Measurements from ENCODE around the gene CRACR2B.

Gene CRACR2B

GRCh38 chr11:858053-858761 is 30.5 kb downstream of the CRACR2B start:
- peaks cover 6% of the 10 kb centered on the region for H3K4me1 Mint-ChIP-seq
- ATAC-seq, result no peak
- H3K27me3 Mint-ChIP-seq, result peaks cover 72% of the 10 kb centered on the region
- H3K9me3 Mint-ChIP-seq, result no peaks in the 10 kb centered on the region
- no peak overlapping the region for H3K4me3 Mint-ChIP-seq
- H3K36me3 Mint-ChIP-seq, result no peaks in the 10 kb centered on the region
- no peak overlapping the region for H3K27ac Mint-ChIP-seq

DNA sequence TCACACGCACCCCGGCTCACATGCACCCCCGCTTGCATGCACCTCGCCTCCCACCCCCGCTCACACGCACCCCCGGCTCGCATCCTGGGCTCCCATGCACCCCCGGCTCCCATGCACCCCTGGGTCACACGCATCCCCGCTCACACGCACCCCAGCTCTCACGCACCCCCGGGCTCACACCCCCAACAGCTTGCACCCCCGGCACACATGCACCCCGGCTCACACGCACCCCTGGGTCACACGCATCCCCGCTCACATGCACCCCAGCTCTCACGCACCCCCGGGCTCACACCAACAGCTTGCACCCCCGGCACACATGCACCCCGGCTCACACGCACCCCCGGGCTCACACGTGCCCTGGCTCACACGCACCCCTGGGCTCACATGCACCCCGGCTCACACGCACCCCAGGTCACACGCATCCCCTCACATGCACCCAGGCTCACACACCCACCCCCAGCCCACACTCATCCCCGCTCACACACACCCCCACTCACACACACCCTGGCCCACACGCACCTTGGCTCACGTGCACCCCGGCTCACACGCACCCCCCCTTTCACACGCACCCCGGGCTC is 31.1 kb downstream of the CRACR2B start:
- Mint-ChIP-seq H3K36me3 (no peaks in the 10 kb centered on the region), H3K9me3 (no peaks in the 10 kb centered on the region), H3K4me1 (peaks cover 6% of the 10 kb centered on the region), H3K27ac (no peak overlapping the region), H3K4me3 (no peak overlapping the region), H3K27me3 (peaks cover 66% of the 10 kb centered on the region)
- peak; percentile 25 for ATAC-seq

DNA sequence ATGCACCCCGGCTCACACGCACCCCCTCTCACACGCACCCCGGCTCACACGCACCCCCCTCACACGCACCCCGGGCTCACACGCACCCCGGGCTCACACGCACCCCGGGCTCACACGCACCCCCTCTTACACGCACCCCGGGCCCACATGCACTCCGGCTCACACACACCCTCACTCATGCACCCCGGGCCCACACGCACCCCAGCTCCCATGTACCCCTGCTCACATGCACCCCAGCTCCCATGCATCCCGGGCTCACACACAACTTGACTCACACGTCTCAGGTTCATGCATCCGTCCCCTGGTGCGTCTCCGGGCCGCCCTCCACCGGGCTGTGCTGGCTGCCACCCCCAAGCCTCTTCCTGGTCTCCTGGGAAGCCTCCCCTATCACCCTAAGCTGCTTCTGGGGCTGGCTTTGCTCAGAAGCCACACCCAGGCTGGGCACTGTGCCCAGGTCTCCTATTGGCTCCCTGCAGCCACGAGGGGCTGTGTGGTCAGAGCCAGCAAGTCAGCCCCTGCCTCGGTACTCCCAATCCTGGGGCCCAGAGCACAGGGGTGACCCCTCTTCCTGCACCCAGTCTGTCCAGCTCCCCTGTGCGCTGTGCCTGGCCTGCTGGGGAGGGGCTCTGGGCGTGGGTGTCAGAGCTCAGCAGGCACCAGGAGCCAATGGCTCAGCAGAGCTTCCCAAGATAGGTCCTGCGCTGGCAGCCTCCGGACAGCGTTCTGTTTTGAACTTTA is 31.8 kb downstream of the CRACR2B start:
- Mint-ChIP-seq H3K4me1 (peaks cover 6% of the 10 kb centered on the region), H3K4me3 (no peak overlapping the region), H3K27me3 (peaks cover 59% of the 10 kb centered on the region), H3K27ac (no peak overlapping the region), H3K9me3 (no peaks in the 10 kb centered on the region), H3K36me3 (no peaks in the 10 kb centered on the region)
- ATAC-seq, result no peak

DNA sequence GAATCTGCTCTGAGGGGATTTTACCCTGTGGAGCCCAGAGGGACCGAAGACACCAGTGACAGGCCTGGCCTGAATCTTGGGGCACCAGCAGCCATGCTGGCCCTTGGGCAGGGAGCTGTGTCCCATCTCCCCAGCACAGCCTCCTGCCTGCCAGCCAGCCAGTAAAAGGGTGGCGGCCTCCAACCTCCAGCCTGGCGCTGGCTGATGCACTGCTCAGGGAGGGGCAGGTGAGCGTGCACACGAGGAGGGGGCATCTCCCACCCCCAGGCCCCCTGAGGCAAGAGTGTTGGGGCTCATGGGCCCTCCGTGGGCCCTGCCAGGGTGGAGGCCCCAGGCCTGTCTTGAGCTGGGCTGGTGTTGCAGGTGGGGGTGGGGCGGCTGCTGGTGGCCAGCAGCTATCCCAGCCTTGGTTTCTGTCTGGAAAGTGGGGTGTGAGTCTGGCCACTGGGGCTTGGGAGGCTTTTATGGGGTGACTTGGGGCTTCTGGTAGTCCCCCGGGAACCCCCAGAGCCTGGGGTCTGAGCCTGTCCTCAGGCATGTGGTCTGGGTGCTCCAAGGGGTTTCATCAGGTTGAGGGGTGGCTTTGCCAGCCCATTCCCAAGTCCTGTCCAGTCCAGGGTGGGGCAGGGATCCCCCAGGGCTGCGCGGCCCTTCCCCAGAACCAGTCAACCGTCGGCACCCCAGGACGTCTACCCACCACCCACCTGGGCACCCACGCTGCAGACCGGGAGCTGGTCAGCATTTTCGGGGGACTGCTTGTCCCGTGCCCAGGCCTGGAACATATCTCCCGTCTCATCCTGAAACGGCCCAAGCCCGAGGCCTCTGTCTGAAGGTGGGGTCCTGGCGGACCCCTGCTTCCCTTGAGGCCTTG is 32.8 kb downstream of the CRACR2B start:
- ATAC-seq, result no peak
- Mint-ChIP-seq H3K27ac (no peak overlapping the region), H3K27me3 (peaks cover 57% of the 10 kb centered on the region), H3K9me3 (no peaks in the 10 kb centered on the region), H3K36me3 (no peaks in the 10 kb centered on the region), H3K4me1 (peaks cover 6% of the 10 kb centered on the region), H3K4me3 (no peak overlapping the region)

DNA sequence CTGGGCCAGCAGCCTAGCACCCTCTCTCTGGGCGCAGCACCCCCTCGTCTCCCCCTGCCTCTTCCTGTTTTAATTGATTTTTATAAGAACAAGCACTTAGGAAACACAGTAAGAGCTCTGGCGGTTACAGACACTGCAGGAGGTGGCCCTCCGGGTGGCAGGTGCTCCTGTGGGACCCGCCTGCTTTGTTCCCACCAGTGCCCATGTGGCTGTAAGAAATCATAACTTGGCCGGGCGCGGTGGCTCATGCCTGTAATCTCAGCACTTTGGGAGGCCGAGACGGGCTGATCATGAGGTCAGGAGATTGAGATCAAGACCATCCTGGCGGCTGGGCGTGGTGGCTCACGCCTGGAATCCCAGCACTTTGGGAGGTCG is 33.4 kb downstream of the CRACR2B start:
- H3K4me3 Mint-ChIP-seq, result no peak overlapping the region
- no peak overlapping the region for H3K27ac Mint-ChIP-seq
- H3K27me3 Mint-ChIP-seq, result peaks cover 57% of the 10 kb centered on the region
- H3K36me3 Mint-ChIP-seq, result no peaks in the 10 kb centered on the region
- no peak for ATAC-seq
- H3K4me1 Mint-ChIP-seq, result peaks cover 6% of the 10 kb centered on the region
- no peaks in the 10 kb centered on the region for H3K9me3 Mint-ChIP-seq

- H3K36me3 Mint-ChIP-seq, result no peaks in the 10 kb centered on the region
- no peaks in the 10 kb centered on the region for H3K9me3 Mint-ChIP-seq
- H3K27ac Mint-ChIP-seq, result no peak overlapping the region
- H3K4me3 Mint-ChIP-seq, result no peak overlapping the region
- no peak for ATAC-seq
- peaks cover 49% of the 10 kb centered on the region for H3K27me3 Mint-ChIP-seq
- peaks cover under 1% of the 10 kb centered on the region for H3K4me1 Mint-ChIP-seq
These were observed 34.5 kb downstream of the CRACR2B start for GRCh38 chr11:862081-862661.

DNA sequence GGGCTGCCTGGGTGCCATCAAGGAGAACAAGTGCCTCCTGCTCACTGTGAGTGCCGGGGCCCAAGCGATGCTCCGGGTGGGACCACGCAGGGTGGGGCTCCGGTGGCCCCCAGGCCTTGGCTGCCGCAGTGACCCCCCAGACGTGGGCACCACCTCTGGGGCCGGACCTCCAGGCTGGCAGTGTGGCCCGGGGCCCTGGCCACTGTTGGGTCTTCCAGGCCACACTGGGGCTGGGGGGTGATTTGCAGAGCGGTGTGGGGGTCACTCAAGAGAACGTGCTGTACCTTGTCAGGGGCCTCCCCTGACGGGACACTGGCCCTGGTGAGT is 34.9 kb downstream of the CRACR2B start:
- ATAC-seq, result no peak
- no peaks in the 10 kb centered on the region for H3K9me3 Mint-ChIP-seq
- H3K27ac Mint-ChIP-seq, result no peak overlapping the region
- H3K27me3 Mint-ChIP-seq, result peaks cover 44% of the 10 kb centered on the region
- no peaks in the 10 kb centered on the region for H3K36me3 Mint-ChIP-seq
- H3K4me1 Mint-ChIP-seq, result no peaks in the 10 kb centered on the region
- no peak overlapping the region for H3K4me3 Mint-ChIP-seq

- Mint-ChIP-seq H3K36me3 (no peaks in the 10 kb centered on the region), H3K4me1 (no peaks in the 10 kb centered on the region), H3K4me3 (no peak overlapping the region), H3K9me3 (no peaks in the 10 kb centered on the region), H3K27ac (no peak overlapping the region), H3K27me3 (peaks cover 38% of the 10 kb centered on the region)
- ATAC-seq, result no peak
These were observed 35.5 kb downstream of the CRACR2B start for GRCh38 chr11:863023-863909.

DNA sequence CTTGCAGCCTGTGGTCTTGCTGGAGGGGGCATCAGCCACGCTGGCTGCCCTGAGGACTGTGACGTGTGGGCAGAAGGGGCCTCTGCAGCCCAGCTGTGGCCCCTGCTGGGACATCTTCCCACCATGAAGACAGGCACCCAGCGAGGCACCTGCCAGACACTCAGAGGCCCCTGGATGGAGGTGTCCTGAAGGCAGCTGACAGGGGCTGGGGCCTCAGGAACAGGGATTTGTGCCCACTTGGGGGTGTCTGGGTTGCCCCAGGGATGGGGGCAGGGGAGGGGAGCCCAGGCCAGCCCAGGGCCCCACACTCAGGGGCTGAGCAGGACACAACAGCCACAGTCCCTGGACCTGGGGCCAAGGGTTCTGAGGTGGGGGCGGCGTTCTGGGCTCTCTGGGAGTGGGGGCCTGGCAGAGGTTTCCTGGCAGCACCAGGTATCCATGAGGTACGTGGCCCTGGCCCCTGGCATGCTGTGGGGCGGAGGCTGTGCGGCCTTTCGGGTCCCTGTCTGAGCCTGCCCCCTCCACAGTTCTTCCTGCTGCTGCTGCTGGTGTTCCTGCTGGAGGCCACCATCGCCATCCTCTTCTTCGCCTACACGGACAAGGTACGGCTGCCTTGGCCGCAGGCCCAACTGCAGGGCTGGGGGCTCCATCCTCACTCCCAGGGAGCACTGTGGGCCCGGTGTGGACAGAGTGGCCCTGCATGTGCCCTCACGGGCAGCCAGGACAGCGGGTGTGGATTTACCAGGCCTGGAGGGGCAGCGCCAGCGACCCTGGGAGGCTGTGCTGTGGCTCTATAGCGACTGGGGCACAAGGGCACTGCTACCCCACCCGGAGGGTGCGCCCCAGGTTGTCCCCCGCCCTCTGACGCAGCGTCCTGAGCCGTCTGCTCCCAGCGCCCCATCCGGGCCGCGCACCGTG is 36.5 kb downstream of the CRACR2B start:
- H3K27me3 Mint-ChIP-seq, result peaks cover 29% of the 10 kb centered on the region
- H3K4me1 Mint-ChIP-seq, result no peaks in the 10 kb centered on the region
- no peak overlapping the region for H3K27ac Mint-ChIP-seq
- no peaks in the 10 kb centered on the region for H3K9me3 Mint-ChIP-seq
- H3K4me3 Mint-ChIP-seq, result no peak overlapping the region
- ATAC-seq, result no peak
- H3K36me3 Mint-ChIP-seq, result no peaks in the 10 kb centered on the region

- ATAC-seq, result no peak
- H3K27me3 Mint-ChIP-seq, result peaks cover 22% of the 10 kb centered on the region
- H3K36me3 Mint-ChIP-seq, result no peaks in the 10 kb centered on the region
- no peak overlapping the region for H3K27ac Mint-ChIP-seq
- no peaks in the 10 kb centered on the region for H3K4me1 Mint-ChIP-seq
- H3K4me3 Mint-ChIP-seq, result no peak overlapping the region
- no peaks in the 10 kb centered on the region for H3K9me3 Mint-ChIP-seq
These were observed 37.2 kb downstream of the CRACR2B start for GRCh38 chr11:864898-865297.

DNA sequence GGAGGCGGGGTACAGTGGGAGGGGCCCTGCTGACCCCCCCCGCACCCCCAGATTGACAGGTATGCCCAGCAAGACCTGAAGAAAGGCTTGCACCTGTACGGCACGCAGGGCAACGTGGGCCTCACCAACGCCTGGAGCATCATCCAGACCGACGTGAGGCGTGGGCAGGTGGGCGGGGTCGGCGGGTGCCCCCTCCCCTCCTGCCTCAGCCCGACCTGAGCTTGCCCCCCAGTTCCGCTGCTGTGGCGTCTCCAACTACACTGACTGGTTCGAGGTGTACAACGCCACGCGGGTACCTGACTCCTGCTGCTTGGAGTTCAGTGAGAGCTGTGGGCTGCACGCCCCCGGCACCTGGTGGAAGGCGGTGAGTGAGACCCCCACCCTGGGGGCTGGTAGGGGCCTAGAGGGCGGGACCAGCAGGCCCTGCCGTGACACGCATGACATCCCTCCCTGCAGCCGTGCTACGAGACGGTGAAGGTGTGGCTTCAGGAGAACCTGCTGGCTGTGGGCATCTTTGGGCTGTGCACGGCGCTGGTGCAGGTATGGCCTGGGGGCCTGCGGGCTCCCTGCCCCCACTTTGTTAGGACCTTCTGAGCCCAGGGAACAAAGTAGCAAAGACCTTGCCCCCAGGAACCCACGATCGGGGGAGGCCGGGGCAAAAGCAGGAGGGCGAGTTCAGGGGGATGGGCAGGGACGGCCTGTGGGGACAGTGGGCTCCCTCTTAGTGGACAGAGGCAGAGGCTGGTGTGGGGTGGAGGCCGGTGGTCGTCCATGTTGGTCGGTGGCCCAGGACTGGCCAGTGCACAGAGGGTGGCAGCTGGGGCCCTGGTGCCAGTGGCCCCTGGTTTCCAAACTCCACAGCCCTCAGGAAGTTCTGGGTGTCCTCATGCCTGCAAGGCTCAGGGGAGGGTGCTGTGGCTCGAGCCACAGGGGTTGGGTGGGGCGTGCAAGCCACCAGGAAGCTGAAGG is 38.0 kb downstream of the CRACR2B start:
- ATAC-seq, result no peak
- Mint-ChIP-seq H3K4me1 (no peaks in the 10 kb centered on the region), H3K27ac (no peak overlapping the region), H3K4me3 (no peak overlapping the region), H3K36me3 (no peaks in the 10 kb centered on the region), H3K27me3 (peaks cover 13% of the 10 kb centered on the region), H3K9me3 (no peaks in the 10 kb centered on the region)

DNA sequence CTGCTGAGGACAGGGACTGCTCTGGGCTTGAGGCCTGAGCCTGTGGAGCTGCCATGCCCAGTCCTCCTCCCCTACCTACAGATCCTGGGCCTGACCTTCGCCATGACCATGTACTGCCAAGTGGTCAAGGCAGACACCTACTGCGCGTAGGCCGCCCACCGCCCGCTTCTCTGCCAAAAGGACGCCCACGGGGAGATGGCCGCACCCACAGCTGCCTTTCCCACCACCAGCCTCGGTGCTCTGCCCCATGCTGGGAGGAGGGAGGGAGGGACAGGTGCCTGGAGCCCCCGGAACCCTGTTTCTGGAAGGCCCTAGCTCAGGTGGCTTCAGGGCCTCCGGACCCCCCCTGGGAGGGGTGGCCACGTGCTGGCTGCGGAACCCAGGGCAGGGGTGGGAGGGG is 38.8 kb downstream of the CRACR2B start:
- ATAC-seq, result no peak
- H3K27me3 Mint-ChIP-seq, result peaks cover 6% of the 10 kb centered on the region
- H3K4me3 Mint-ChIP-seq, result no peak overlapping the region
- H3K36me3 Mint-ChIP-seq, result no peaks in the 10 kb centered on the region
- H3K9me3 Mint-ChIP-seq, result no peaks in the 10 kb centered on the region
- no peaks in the 10 kb centered on the region for H3K4me1 Mint-ChIP-seq
- H3K27ac Mint-ChIP-seq, result no peak overlapping the region
